ENCODE measurements around the gene ADIPOR2. TPM values are rescaled to one million over a fixed set of nuclear protein-coding genes. Genes with fewer than 3 reads are reported as not detected.

ADIPOR2 gene
- total RNA-seq, 2 donors from 2014 or later = 19.7 to 23.3 TPM

DNA sequence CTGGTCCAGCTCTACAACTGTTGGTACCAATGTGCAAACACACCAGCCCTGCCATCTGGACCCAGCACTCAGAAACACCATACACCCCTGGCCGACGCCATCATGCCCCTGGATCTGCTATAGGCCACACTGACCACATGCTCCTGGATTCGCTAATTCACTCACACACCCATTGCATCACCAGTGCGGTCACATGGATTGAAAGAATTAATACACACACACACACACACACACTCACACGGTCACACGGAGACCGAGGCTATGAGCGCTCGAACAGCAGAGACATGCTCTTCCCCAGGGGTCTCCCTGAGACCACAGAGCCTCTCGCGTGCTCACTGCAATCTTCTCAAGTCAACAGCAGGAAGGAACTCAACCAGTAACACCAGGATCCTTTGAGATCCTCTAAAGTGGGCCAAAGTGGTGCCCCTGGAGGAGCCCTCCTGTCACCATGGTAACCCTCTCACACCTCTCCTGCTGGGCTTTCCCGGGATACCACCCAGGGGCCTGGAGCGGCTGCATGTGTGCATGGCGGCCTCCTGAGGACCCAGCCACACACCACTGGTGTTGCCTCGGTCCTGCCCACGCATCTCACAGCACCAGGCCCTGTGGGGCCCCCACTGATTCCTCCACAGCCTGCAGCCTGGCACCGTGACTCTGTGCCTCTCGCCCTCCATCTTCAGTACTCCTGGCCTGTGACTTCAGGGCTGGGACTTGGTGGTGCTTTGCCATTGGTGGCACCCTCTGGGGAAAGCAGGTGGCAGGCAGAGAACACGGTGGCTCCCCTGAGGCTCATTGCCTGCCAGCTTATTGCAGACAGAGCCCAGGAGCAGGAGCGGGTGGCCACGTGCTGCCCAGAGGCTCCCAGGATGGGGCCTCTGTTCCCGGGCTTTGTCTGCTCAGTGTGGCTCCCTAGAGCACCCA is 144.6 kb downstream of the ADIPOR2 start:
- no peak overlapping the region for H3K27ac ChIP-seq
- DNase-seq (ENCODE audit: low spot score) = no peak
- no peaks in the 10 kb centered on the region for H3K27me3 ChIP-seq
- no peak overlapping the region for H3K4me3 ChIP-seq
- no peaks in the 10 kb centered on the region for H3K36me3 ChIP-seq
- TF ChIP-seq CTCF (IDR thresholded peaks at IDR 0.05) = no peak
- peaks cover 0 to 3% of the 10 kb centered on the region in 2 donors for H3K4me1 ChIP-seq
- H3K9me3 ChIP-seq = no peaks in the 10 kb centered on the region

- H3K4me3 ChIP-seq = no peak overlapping the region
- no peak for DNase-seq (ENCODE audit: low spot score)
These were observed 145.5 kb downstream of the ADIPOR2 start for GRCh38 chr12:1836241-1836803.

DNA sequence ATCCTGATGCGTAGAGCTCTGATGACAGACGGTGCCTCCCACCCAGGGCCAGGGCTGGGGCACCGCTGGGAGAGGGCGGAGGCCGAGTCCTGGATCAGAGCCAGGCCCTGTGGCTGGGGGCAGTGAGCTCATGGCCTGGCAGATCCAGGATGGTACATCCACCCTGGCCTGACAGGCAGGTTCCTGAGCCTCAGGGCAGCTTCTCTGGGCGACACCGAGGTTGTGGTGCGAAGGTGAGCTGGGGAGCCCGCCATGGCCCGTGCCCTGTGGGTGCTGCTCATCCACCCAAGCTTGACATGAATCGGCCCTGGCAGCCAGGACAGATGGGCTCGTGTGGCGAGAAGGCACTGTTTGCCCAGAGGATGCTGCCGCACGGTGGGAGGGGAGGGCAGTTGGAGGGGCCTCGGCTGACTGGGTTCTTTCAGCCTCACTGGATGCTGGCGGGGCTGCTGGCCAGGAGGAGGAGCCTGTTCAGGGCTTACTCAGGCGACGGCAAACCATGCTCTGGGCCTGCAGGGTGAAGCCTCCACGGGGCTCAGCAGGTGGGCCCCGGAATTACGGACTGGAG is 146.1 kb downstream of the ADIPOR2 start:
- H3K9me3 ChIP-seq = no peaks in the 10 kb centered on the region
- no peaks in the 10 kb centered on the region for H3K36me3 ChIP-seq
- no peak overlapping the region for H3K4me3 ChIP-seq
- H3K4me1 ChIP-seq = no peaks in the 10 kb centered on the region
- TF ChIP-seq CTCF (IDR thresholded peaks at IDR 0.05) = no peak
- H3K27ac ChIP-seq = no peak overlapping the region
- DNase-seq (ENCODE audit: low spot score) = no peak
- H3K27me3 ChIP-seq = no peaks in the 10 kb centered on the region

More at GRCh38 chr12:1836241-1836803, 145.5 kb downstream of the ADIPOR2 start:
- Histone ChIP-seq H3K9me3 (no peaks in the 10 kb centered on the region), H3K27me3 (no peaks in the 10 kb centered on the region), H3K36me3 (no peaks in the 10 kb centered on the region), H3K4me1 (no peaks in the 10 kb centered on the region), H3K27ac (no peak overlapping the region)
- TF ChIP-seq CTCF (IDR thresholded peaks at IDR 0.05) = no peak

DNA sequence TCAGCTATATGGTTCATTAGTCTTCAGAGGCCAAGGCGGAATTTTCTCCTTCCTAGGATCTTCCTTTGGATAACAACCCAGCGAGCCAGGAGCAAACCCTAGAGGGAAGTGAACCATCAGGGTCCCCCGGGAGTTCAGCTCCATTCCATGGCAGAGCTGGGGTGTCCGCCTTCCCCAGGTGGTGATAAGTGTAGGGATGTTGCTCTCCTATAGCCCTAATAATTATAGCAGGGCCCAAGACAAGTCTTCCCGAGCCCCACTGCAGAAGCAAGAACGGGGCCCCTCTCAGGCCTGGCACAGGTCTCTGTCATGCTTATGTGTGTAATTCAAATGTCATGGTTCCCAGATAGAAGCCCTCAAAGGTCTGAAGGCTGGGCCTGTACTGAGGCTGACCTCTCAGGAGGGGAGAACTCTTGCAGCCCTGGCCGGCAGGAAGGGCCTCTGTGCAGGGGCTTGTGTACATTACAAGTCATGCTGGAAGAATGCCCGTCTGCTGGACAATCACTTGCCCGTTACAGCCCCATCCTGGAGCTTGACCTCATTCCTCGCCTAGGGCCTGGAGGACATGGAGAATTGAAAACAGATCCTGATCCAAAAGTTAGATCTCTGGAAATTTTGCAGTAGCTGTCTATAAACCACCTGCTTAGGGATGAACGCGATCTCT is 146.8 kb downstream of the ADIPOR2 start:
- no peaks in the 10 kb centered on the region for H3K36me3 ChIP-seq
- H3K4me3 ChIP-seq = no peak overlapping the region
- DNase-seq (ENCODE audit: low spot score) = no peak
- no peaks in the 10 kb centered on the region for H3K27me3 ChIP-seq
- H3K4me1 ChIP-seq = no peaks in the 10 kb centered on the region
- no peak for TF ChIP-seq CTCF (IDR thresholded peaks at IDR 0.05)
- H3K27ac ChIP-seq = no peak overlapping the region
- no peaks in the 10 kb centered on the region for H3K9me3 ChIP-seq

Small RNA genes within 50 kb of the gene (microRNA-seq; reads per million reads assigned to microRNA genes)
- 0 reads per million in 2 donors for gene MIR3649 (ENCODE audit: borderline number of aligned reads in 2 of 2, borderline replicate concordance in 1 of 2)

Other genes starting within 250 kb of the ADIPOR2 start
- gene FBXL14, start 96.5 kb upstream of the ADIPOR2 start, total RNA-seq = 10 to 100 TPM in 1 of 2 donors, 1 to 10 TPM in 1; 6.3 to 11.3 TPM
- 1 to 10 TPM; 1.5 to 3.0 TPM for gene WNT5B, start 61.8 kb upstream of the ADIPOR2 start, total RNA-seq
- not detected for gene LRTM2, start 129.5 kb downstream of the ADIPOR2 start, total RNA-seq
- 1 to 10 TPM; 1.6 to 4.1 TPM for gene CACNA2D4, start 227.6 kb downstream of the ADIPOR2 start, total RNA-seq